Adipose tissue (tissue), 3 donors: ENCODE data around the gene QKI. TPM values are rescaled to one million over a fixed set of nuclear protein-coding genes. Genes with fewer than 3 reads are reported as not detected.
"Not testable (repeated sequence)": the region's sequence is repeated elsewhere in the genome, so short reads cannot be mapped to it uniquely, and the experiment has no call there.

ENCODE experiments used
- H3K27ac ChIP-seq: one replicate; pipeline ENCODE4 v1.5.1; 2013; ENCODE audit warnings: low read depth, low read length
- WGBS, 3 donors: extraction: QIAGEN DNeasy Blood & Tissue Kit; methylation state at CpG; one replicate each; pipeline ENCODE4 v1.1.7; 2013; 5-methylcytosine and 5-hydroxymethylcytosine counted together
- polyA plus RNA-seq, 3 donors: library from polyadenylated mRNA; stranded (reverse); fragments of 200-250 nt; gene quantifications; one replicate each; pipeline ENCODE4 v1.2.3, GENCODE V29; 2013
- donor health status: healthy with polysubstance abuse.
- donor health status: Bipolar disorder and iron deficiency.
- donor health status: healthy.

QKI gene
- polyA plus RNA-seq, 3 donors: 20.1 to 110 (median 51.2) TPM

- H3K27ac ChIP-seq: no peak overlapping the region
- 54 to 68% (median 64%) methylated on average over 13 of the region's 13 CpGs for WGBS, 3 donors
Observed at GRCh38 chr6:163579111-163579879, 164.8 kb downstream of the QKI start.

GRCh38 chr6:163579880-163580295, 165.4 kb downstream of the QKI start:
- no peak overlapping the region for H3K27ac ChIP-seq
- 17 to 32% (median 32%) methylated on average over 4 of the region's 4 CpGs for WGBS, 3 donors

GRCh38 chr6:163580311-163581030, 166.0 kb downstream of the QKI start:
- no peak overlapping the region for H3K27ac ChIP-seq

GRCh38 chr6:163583558-163583957, 169.0 kb downstream of the QKI start:
- 81 to 85% (median 82%) methylated on average over 7 of the region's 7 CpGs for WGBS, 3 donors
- no peak overlapping the region for H3K27ac ChIP-seq

More at GRCh38 chr6:163580311-163581030, 166.0 kb downstream of the QKI start:
- WGBS, 3 donors: 74 to 77% (median 74%) methylated on average over 8 of the region's 8 CpGs

- H3K27ac ChIP-seq: no peak overlapping the region
- 27 to 65% (median 36%) methylated on average over 8 of the region's 8 CpGs for WGBS, 3 donors
Observed at GRCh38 chr6:163585932-163586437, 171.5 kb downstream of the QKI start.

- 75 to 91% (median 85%) methylated on average over 6 of the region's 6 CpGs for WGBS, 3 donors
Observed at GRCh38 chr6:163586888-163587287, 172.4 kb downstream of the QKI start.

GRCh38 chr6:163588220-163588919, 173.9 kb downstream of the QKI start:
- no peak overlapping the region for H3K27ac ChIP-seq
- WGBS, 3 donors: 82 to 90% (median 87%) methylated on average over 22 of the region's 22 CpGs

More at GRCh38 chr6:163586888-163587287, 172.4 kb downstream of the QKI start:
- H3K27ac ChIP-seq: no peak overlapping the region

- no peak overlapping the region for H3K27ac ChIP-seq
- WGBS, 3 donors: 61 to 81% (median 77%) methylated on average over 5 of the region's 5 CpGs
Observed at GRCh38 chr6:163589387-163589786, 174.9 kb downstream of the QKI start.

- not testable (repeated sequence) for H3K27ac ChIP-seq
- 91 to 97% (median 96%) methylated on average over 9 of the region's 9 CpGs for WGBS, 3 donors
Observed at GRCh38 chr6:163590132-163590531, 175.6 kb downstream of the QKI start.

GRCh38 chr6:163592872-163593271, 178.4 kb downstream of the QKI start:
- 79 to 97% (median 87%) methylated on average over 3 of the region's 3 CpGs for WGBS, 3 donors
- no peak overlapping the region for H3K27ac ChIP-seq

- WGBS, 3 donors: 60 to 96% (median 93%) methylated on average over 2 of the region's 2 CpGs
- no peak overlapping the region for H3K27ac ChIP-seq
Observed at GRCh38 chr6:163596174-163596573, 181.7 kb downstream of the QKI start.

GRCh38 chr6:163599136-163599535, 184.6 kb downstream of the QKI start:
- no peak overlapping the region for H3K27ac ChIP-seq

- WGBS, 3 donors: 86 to 100% (median 95%) methylated on average over 2 of the region's 2 CpGs
Observed at GRCh38 chr6:163599684-163600083, 185.2 kb downstream of the QKI start.

GRCh38 chr6:163600331-163600730, 185.8 kb downstream of the QKI start:
- WGBS, 3 donors: 81 to 86% (median 85%) methylated on average over 5 of the region's 5 CpGs
- no peak overlapping the region for H3K27ac ChIP-seq

More at GRCh38 chr6:163599684-163600083, 185.2 kb downstream of the QKI start:
- no peak overlapping the region for H3K27ac ChIP-seq

GRCh38 chr6:163600781-163601180, 186.3 kb downstream of the QKI start:
- no peak overlapping the region for H3K27ac ChIP-seq
- 82 to 92% (median 84%) methylated on average over 9 of the region's 9 CpGs for WGBS, 3 donors

GRCh38 chr6:163602851-163603250, 188.3 kb downstream of the QKI start:
- no peak overlapping the region for H3K27ac ChIP-seq
- WGBS, 3 donors: 85 to 96% (median 96%) methylated on average over 14 of the region's 14 CpGs

- 74 to 83% (median 81%) methylated on average over 2 of the region's 2 CpGs for WGBS, 3 donors
- H3K27ac ChIP-seq: no peak overlapping the region
Observed at GRCh38 chr6:163603395-163603794, 188.9 kb downstream of the QKI start.

GRCh38 chr6:163605385-163606097, 191.0 kb downstream of the QKI start:
- WGBS, 3 donors: 68 to 81% (median 74%) methylated on average over 4 of the region's 4 CpGs
- H3K27ac ChIP-seq: no peak overlapping the region
